HepG2 (cell line): ENCODE measurements around the gene RABGAP1L. TPM values are rescaled to one million over a fixed set of nuclear protein-coding genes. Genes with fewer than 3 reads are reported as not detected.

Experiments
- ATAC-seq: fragments of 200-7000 bp; cut with Tn5 transposase; 3 replicates; pipeline ENCODE4 v1.9.1; 2020; ENCODE audit warnings: mild to moderate bottlenecking, moderate library complexity
- BruUV-seq: library from RNA; stranded (reverse); fragments of 400-500 nt; replicated peaks from 2 replicates; lab custom pipeline; 2021; lab: Mats Ljungman, UMichigan
- CTCF ChIA-PET: fragments of 300-600 bp; formaldehyde crosslinking; extraction: SDS; loops from one replicate; lab custom pipeline; 2021; ENCODE audit warnings: low total read pairs, inconsistent platforms, low intra/inter-chr PET ratio; lab: Yijun Ruan, JAX
- POLR2A ChIA-PET: fragments of 350-600 bp; sonication (Branson Sonifier 250); formaldehyde crosslinking; loops from one replicate; lab custom pipeline; 2020; ENCODE audit warnings: antibody characterized with exemption, inconsistent platforms; lab: Yijun Ruan, JAX
- DNase-seq: peaks from one replicate; pipeline ENCODE4 v3.0.0-alpha.2; 2015; ENCODE audit warnings: low spot score
- FAIRE-seq: peaks from 3 replicates; lab custom pipeline; 2011; peaks lifted over from hg19 to GRCh38; lab: Jason Lieb, UNC
- H2AFZ ChIP-seq: one replicate; pipeline ENCODE4 v1.6.1; 2011; ENCODE audit warnings: low read length, inconsistent platforms
- H3K27ac ChIP-seq: fragments of 300-600 bp; 3 replicates; pipeline ENCODE4 v1.8.0; 2011; ENCODE audit warnings: mixed run types, mild to moderate bottlenecking, mixed read lengths, low read length, inconsistent platforms; ENCODE audit not compliant: insufficient read depth; ENCODE audit errors: extremely low read length
- H3K27me3 ChIP-seq, 2 experiments: fragments of 200-600 bp in 1 of 2; 2 replicates in 1 of 2; 3 replicates in 1 of 2; pipeline versions ENCODE4 v1.6.0 to v1.8.0; 2011; ENCODE audit warnings: low read length in 2 of 2, mild to moderate bottlenecking in 2 of 2, moderate library complexity in 2 of 2, inconsistent platforms in 1 of 2; ENCODE audit not compliant: insufficient read depth in 2 of 2, control insufficient read depth in 1 of 2
- H3K36me3 ChIP-seq, 2 experiments: fragments of 200-600 bp in 1 of 2; replicated peaks in 1 of 2; 2 replicates in 1 of 2; 3 replicates in 1 of 2; pipeline versions ENCODE4 v1.5.1 to v1.8.0; 2011; ENCODE audit warnings: low read length in 2 of 2, inconsistent platforms in 1 of 2; ENCODE audit not compliant: insufficient read depth in 2 of 2, control insufficient read depth in 1 of 2
- H3K4me1 ChIP-seq: 2 replicates; pipeline ENCODE4 v1.5.1; 2012; ENCODE audit warnings: low read length, inconsistent platforms; ENCODE audit not compliant: insufficient read depth
- H3K4me2 ChIP-seq: 2 replicates; pipeline ENCODE4 v1.6.0; 2011; ENCODE audit warnings: low read depth, low read length, inconsistent platforms
- H3K4me3 ChIP-seq, 3 experiments: fragments of 200-600 bp in 1 of 3; sonication (generic), shearing (Covaris generic) in 1 of 3; replicated peaks in 1 of 3; 2 replicates each; pipeline ENCODE4 v1.5.1; 2011 to 2016; ENCODE audit warnings: low read length in 3 of 3, inconsistent platforms in 2 of 3, low read depth in 2 of 3, mild to moderate bottlenecking in 2 of 3, control low read depth in 1 of 3, mixed read lengths in 1 of 3; ENCODE audit not compliant: insufficient read depth in 1 of 3
- H3K79me2 ChIP-seq: one replicate; pipeline ENCODE4 v1.6.1; 2011; ENCODE audit warnings: low read length, inconsistent platforms; ENCODE audit not compliant: insufficient read depth
- H3K9ac ChIP-seq: 2 replicates; pipeline ENCODE4 v1.6.0; 2011; ENCODE audit warnings: mild to moderate bottlenecking, low read depth, low read length, inconsistent platforms; ENCODE audit not compliant: insufficient read depth
- H3K9me3 ChIP-seq: 2 replicates; pipeline ENCODE4 v1.5.1; 2012; ENCODE audit warnings: mild to moderate bottlenecking, low read length
- H4K20me1 ChIP-seq: 2 replicates; pipeline ENCODE4 v1.6.0; 2011; ENCODE audit warnings: inconsistent platforms, mild to moderate bottlenecking, low read length, moderate library complexity; ENCODE audit not compliant: insufficient read depth
- ARHGAP35 ChIP-seq: sonication (generic); formaldehyde crosslinking; IDR thresholded peaks from 2 replicates; pipeline ENCODE4 v1.9.0; 2022; ENCODE audit warnings: mild to moderate bottlenecking, inconsistent platforms, moderate library complexity, missing genetic modification reagents, borderline replicate concordance
- FOXM1 ChIP-seq: sonication (generic); formaldehyde crosslinking; IDR thresholded peaks from 2 replicates; pipeline ENCODE4 v1.5.0; 2020; ENCODE audit warnings: missing genetic modification reagents
- KDM3A ChIP-seq: IDR thresholded peaks from 2 replicates; pipeline ENCODE4 v1.6.1; 2018; ENCODE audit warnings: low read depth, missing compliant biosample characterization
- KDM4B ChIP-seq: sonication (generic); formaldehyde crosslinking; IDR thresholded peaks from 2 replicates; pipeline ENCODE4 v1.4.0; 2020; ENCODE audit warnings: missing genetic modification reagents
- NFE2 ChIP-seq: sonication (generic); formaldehyde crosslinking; IDR thresholded peaks from 2 replicates; pipeline ENCODE4 v1.4.0; 2020; ENCODE audit warnings: missing genetic modification reagents
- NR2C2 ChIP-seq: sonication (generic); formaldehyde crosslinking; IDR thresholded peaks from 2 replicates; pipeline ENCODE4 v1.4.0; 2020; ENCODE audit warnings: missing genetic modification reagents, mild to moderate bottlenecking, moderate library complexity, borderline replicate concordance
- RFX3 ChIP-seq: IDR thresholded peaks from 2 replicates; pipeline ENCODE4 v1.6.1; 2016; ENCODE audit warnings: missing biosample characterization, missing genetic modification reagents
- SOX13 ChIP-seq, 3 experiments: fragments of 450-650 bp in 1 of 3; sonication (generic) in 1 of 3; formaldehyde crosslinking in 1 of 3; IDR thresholded peaks in 2 of 3; conservative IDR thresholded peaks in 1 of 3; 2 replicates each; pipeline versions ENCODE4 v1.5.0 to v1.6.1; 2016 to 2020; ENCODE audit warnings: antibody characterized with exemption in 1 of 3, mild to moderate bottlenecking in 1 of 3, missing compliant biosample characterization in 1 of 3, missing genetic modification reagents in 1 of 3, moderate library complexity in 1 of 3
- SP5 ChIP-seq: IDR thresholded peaks from 2 replicates; pipeline ENCODE4 v1.6.1; 2016; ENCODE audit warnings: low read depth, borderline replicate concordance
- TBL1XR1 ChIP-seq: fragments of 150-350 bp; IDR thresholded peaks from 2 replicates; pipeline ENCODE4 v1.6.1; 2014; ENCODE audit warnings: borderline replicate concordance, low read length; ENCODE audit not compliant: partially characterized antibody
- ZBED4 ChIP-seq: sonication (generic); formaldehyde crosslinking; IDR thresholded peaks from 2 replicates; pipeline ENCODE4 v1.4.0; 2020; ENCODE audit warnings: missing genetic modification reagents, borderline replicate concordance
- ZBTB7B ChIP-seq: sonication (generic); formaldehyde crosslinking; IDR thresholded peaks from 2 replicates; pipeline ENCODE4 v1.4.0; 2020; ENCODE audit warnings: missing genetic modification reagents
- ZFAT ChIP-seq: sonication (generic); formaldehyde crosslinking; conservative IDR thresholded peaks from 2 replicates; pipeline ENCODE4 v1.8.1; 2023; ENCODE audit warnings: missing genetic modification reagents, inconsistent platforms
- ZFP90 ChIP-seq: sonication (generic); formaldehyde crosslinking; IDR thresholded peaks from 2 replicates; pipeline ENCODE4 v1.8.0; 2022; ENCODE audit warnings: missing genetic modification reagents, mild to moderate bottlenecking, inconsistent platforms, borderline replicate concordance
- ZNF589 ChIP-seq: sonication (generic); formaldehyde crosslinking; conservative IDR thresholded peaks from 2 replicates; pipeline ENCODE4 v1.8.0; 2022; ENCODE audit warnings: mild to moderate bottlenecking, moderate library complexity, missing genetic modification reagents
- ZNF773 ChIP-seq: sonication (generic); formaldehyde crosslinking; IDR thresholded peaks from 2 replicates; pipeline ENCODE4 v1.4.0; 2020; ENCODE audit warnings: missing genetic modification reagents, borderline replicate concordance
- ZNF788 ChIP-seq: sonication (generic); formaldehyde crosslinking; IDR thresholded peaks from 2 replicates; pipeline ENCODE4 v1.5.0; 2020; ENCODE audit warnings: mild to moderate bottlenecking, missing genetic modification reagents, borderline replicate concordance
- WGBS: methylation state at CpG from one replicate; pipeline ENCODE4 v1.1.6; 2017; ENCODE audit warnings: low lambda C conversion rate; 5-methylcytosine and 5-hydroxymethylcytosine counted together
- in situ Hi-C: cut with HindIII; loops from 2 replicates; pipeline ENCODE4 v1.10.0; 2017; ENCODE audit warnings: low pct_unique_long_range_greater_than_20kb; ENCODE audit not compliant: extremely low pct_ligation_motif_present
- intact Hi-C: fragments of 100-400 bp; cut with micrococcal nuclease; formaldehyde crosslinking; loops from one replicate; pipeline ENCODE4 v1.10.0; 2022; ENCODE audit not compliant: unreplicated experiment
- polyA plus RNA-seq, 8 experiments: library from polyadenylated mRNA; depleted of rRNA in 3 of 8; stranded (reverse) in 7 of 8; unstranded in 1 of 8; fragments of >200 nt; fragmentation: Illumina TruSeq in 4 of 8; extraction: Trizol in 4 of 8; gene quantifications; 2 replicates each; pipeline versions ENCODE4 v1.2.1 to v1.2.3, GENCODE V29; 2011 to 2016; ENCODE audit warnings: low read depth in 4 of 8, missing spikeins in 1 of 8, mixed read lengths in 1 of 8; ENCODE audit not compliant: insufficient read depth in 1 of 8
- total RNA-seq, 5 experiments: library from RNA; depleted of rRNA; stranded (reverse); fragments of >200 nt; fragmentation: Illumina TruSeq; extraction: Trizol; gene quantifications; 2 replicates each; pipeline ENCODE4 v1.2.3, GENCODE V29; 2016; ENCODE audit warnings: low read depth in 1 of 5

Gene RABGAP1L
- total and polyA plus RNA-seq, 2 of the 13 experiments (the other 11 are each of a cell fraction or from before 2014, with no cell fraction given): 7.9 to 22.6 TPM

- TF ChIP-seq TBL1XR1: no peak
- no peak for TF ChIP-seq SOX13 (IDR thresholded peaks at IDR 0.05)
- TF ChIP-seq SOX13 (CRISPR knock-in tag; conservative IDR thresholded peaks at IDR 0.05 in 1 of 2, IDR thresholded peaks at IDR 0.05 in 1 of 2): no peak
- no peak for TF ChIP-seq KDM4B (CRISPR knock-in tag)
- no peak for TF ChIP-seq SP5 (CRISPR knock-in tag)
- TF ChIP-seq ZBED4 (CRISPR knock-in tag): no peak
- no peak for TF ChIP-seq ZFP90 (CRISPR knock-in tag)
- TF ChIP-seq NFE2 (CRISPR knock-in tag): no peak
- no peak for TF ChIP-seq ZNF589 (CRISPR knock-in tag)
- TF ChIP-seq RFX3 (CRISPR knock-in tag): no peak
- TF ChIP-seq ZNF788 (CRISPR knock-in tag): no peak
- no peak for TF ChIP-seq KDM3A (CRISPR knock-in tag)
- no peak for TF ChIP-seq ZNF773 (CRISPR knock-in tag)
- no peak for TF ChIP-seq ZBTB7B (CRISPR knock-in tag)
- TF ChIP-seq ARHGAP35: no peak
- no peak for TF ChIP-seq ZFAT
- no peak for TF ChIP-seq FOXM1 (CRISPR knock-in tag)
- no peak for TF ChIP-seq NR2C2 (CRISPR knock-in tag)
- TF ChIP-seq, all 625 proteins: peak for 0
- Histone ChIP-seq H3K4me2 (no peak overlapping the region), H3K79me2 (no peaks in the 10 kb centered on the region), H3K4me1 (peaks cover 16% of the 10 kb centered on the region; the same call in 1 of the 2 replicates), H3K9ac (no peak overlapping the region), H3K36me3 (no peaks in the 10 kb centered on the region), H3K9me3 (peaks cover 6% of the 10 kb centered on the region; the same call in 1 of the 2 replicates), H4K20me1 (no peaks in the 10 kb centered on the region), H3K4me3 (no peak overlapping the region), H3K27me3 (no peaks in the 10 kb centered on the region), H2AFZ (no peak overlapping the region), H3K27ac (no peak overlapping the region)
- DNase-seq: no peak
- POLR2A ChIA-PET: no interaction called here
- no peak for FAIRE-seq
- 94% methylated on average over 3 of the region's 3 CpGs for WGBS
- CTCF ChIA-PET: no interaction called here
- no peak for ATAC-seq
- BruUV-seq: no TSS peak
- intact Hi-C loops: no loop called here
- in situ Hi-C loops: no loop called here
Measured at GRCh38 chr1:174900317-174900716, 741.0 kb downstream of the RABGAP1L start.
